Measurements from ENCODE around the gene PCCA.

GRCh38 chr13:100362371-100362770 lies 273.5 kb downstream of the PCCA start:
- TF ChIP-seq CTCF (IDR thresholded peaks at IDR 0.05) (no peak), POLR2AphosphoS5 (IDR thresholded peaks at IDR 0.05) (no peak), POLR2A (IDR thresholded peaks at IDR 0.05) (no peak)

All from prostate gland (tissue), 2 donors.